Measurements from ENCODE around the gene IL2RA.

Gene IL2RA

GRCh38 chr10:6101181-6101580, 39.0 kb upstream of the IL2RA start:
- TF ChIP-seq POU6F1 (CRISPR knock-in tag; IDR thresholded peaks at IDR 0.05; ENCODE audit: borderline replicate concordance, low read depth) (no peak), ESRRG (CRISPR knock-in tag; IDR thresholded peaks at IDR 0.05) (no peak), ZFP30 (CRISPR knock-in tag; IDR thresholded peaks at IDR 0.05) (no peak), PPARA (CRISPR knock-in tag; IDR thresholded peaks at IDR 0.05; ENCODE audit: borderline replicate concordance) (no peak), ARNTL (CRISPR knock-in tag; IDR thresholded peaks at IDR 0.05; ENCODE audit: borderline replicate concordance, low read depth) (no peak), BACH2 (CRISPR knock-in tag; IDR thresholded peaks at IDR 0.05; ENCODE audit: borderline replicate concordance) (no peak), TOX (CRISPR knock-in tag; IDR thresholded peaks at IDR 0.05; ENCODE audit: borderline replicate concordance) (no peak), CSRNP3 (CRISPR knock-in tag; IDR thresholded peaks at IDR 0.05) (no peak), TSHZ2 (CRISPR knock-in tag; IDR thresholded peaks at IDR 0.05) (no peak), RARB (CRISPR knock-in tag; IDR thresholded peaks at IDR 0.05) (no peak)
- ATAC-seq, result no peak

GRCh38 chr10:6100370-6100769, 38.2 kb upstream of the IL2RA start:
- no peak for ATAC-seq
- no peak for TF ChIP-seq OSR1 (CRISPR knock-in tag; IDR thresholded peaks at IDR 0.05)
- no peak for TF ChIP-seq ISL1 (CRISPR knock-in tag; IDR thresholded peaks at IDR 0.05)
- no peak for TF ChIP-seq ESRRG (CRISPR knock-in tag; IDR thresholded peaks at IDR 0.05)
- TF ChIP-seq RARB (CRISPR knock-in tag; IDR thresholded peaks at IDR 0.05), result no peak
- no peak for TF ChIP-seq ZNF8 (CRISPR knock-in tag; IDR thresholded peaks at IDR 0.05)
- no peak for TF ChIP-seq PPARA (CRISPR knock-in tag; IDR thresholded peaks at IDR 0.05; ENCODE audit: borderline replicate concordance)
- TF ChIP-seq ZFP30 (CRISPR knock-in tag; IDR thresholded peaks at IDR 0.05), result no peak
- no peak for TF ChIP-seq CSDC2 (CRISPR knock-in tag; IDR thresholded peaks at IDR 0.05)
- no peak for TF ChIP-seq ZC3H10 (CRISPR knock-in tag; IDR thresholded peaks at IDR 0.05)
- TF ChIP-seq PATZ1 (CRISPR knock-in tag; IDR thresholded peaks at IDR 0.05; ENCODE audit: borderline replicate concordance), result no peak
- TF ChIP-seq ZFP3 (CRISPR knock-in tag; IDR thresholded peaks at IDR 0.05), result no peak
- no peak for TF ChIP-seq ARNTL (CRISPR knock-in tag; IDR thresholded peaks at IDR 0.05; ENCODE audit: borderline replicate concordance, low read depth)
- TF ChIP-seq CREB5 (CRISPR knock-in tag; IDR thresholded peaks at IDR 0.05; ENCODE audit: low read depth), result no peak
- no peak for TF ChIP-seq POU6F1 (CRISPR knock-in tag; IDR thresholded peaks at IDR 0.05; ENCODE audit: borderline replicate concordance, low read depth)
- no peak for TF ChIP-seq SNAI2 (CRISPR knock-in tag; IDR thresholded peaks at IDR 0.05)

GRCh38 chr10:6098156-6098555, 36.0 kb upstream of the IL2RA start:
- TF ChIP-seq ZNF565 (CRISPR knock-in tag; conservative IDR thresholded peaks at IDR 0.05; ENCODE audit: low read depth) (no peak), TOX (CRISPR knock-in tag; IDR thresholded peaks at IDR 0.05; ENCODE audit: borderline replicate concordance) (no peak), ESRRG (CRISPR knock-in tag; IDR thresholded peaks at IDR 0.05) (no peak), ARNTL (CRISPR knock-in tag; IDR thresholded peaks at IDR 0.05; ENCODE audit: borderline replicate concordance, low read depth) (no peak), ZNF70 (CRISPR knock-in tag; IDR thresholded peaks at IDR 0.05) (no peak)
- ATAC-seq, result no peak

Data from SK-N-SH treated with all-trans-retinoic acid at 6 μM for 48 hours (cell line).